Lung (tissue), 12 donors: ENCODE results near the gene TOB1. TPM values are rescaled to one million over a fixed set of nuclear protein-coding genes. Genes with fewer than 3 reads are reported as not detected.

Experiments used
- ATAC-seq: fragments of 200-7000 bp; cut with Tn5 transposase; one replicate; pipeline ENCODE4 v1.9.1; 2020; ENCODE audit warnings: moderate number of reproducible peaks; ENCODE audit not compliant: insufficient read depth, low FRiP score
- DNase-seq, 3 donors: peaks; one replicate each; pipeline ENCODE4 v3.0.0-alpha.2; 2013 to 2017
- H3K27ac ChIP-seq, 2 donors: one replicate each; pipeline ENCODE4 v1.5.1; 2013; ENCODE audit warnings: mild to moderate bottlenecking in 2 of 2, moderate library complexity in 2 of 2, control low read depth in 1 of 2, inconsistent platforms in 1 of 2, low read depth in 1 of 2, low read length in 1 of 2
- H3K27me3 ChIP-seq, 3 donors: one replicate each; pipeline ENCODE4 v1.5.1; 2013; ENCODE audit warnings: low read length in 2 of 3; ENCODE audit not compliant: control insufficient read depth in 3 of 3, insufficient read depth in 3 of 3
- H3K36me3 ChIP-seq, 4 donors: one replicate each; pipeline ENCODE4 v1.5.1; 2013; ENCODE audit warnings: low read length in 4 of 4, mild to moderate bottlenecking in 1 of 4, moderate library complexity in 1 of 4; ENCODE audit not compliant: control insufficient read depth in 4 of 4, insufficient read depth in 4 of 4
- H3K4me1 ChIP-seq, 5 donors: one replicate each; pipeline ENCODE4 v1.5.1; 2013; ENCODE audit warnings: low read length in 5 of 5, mild to moderate bottlenecking in 2 of 5, moderate library complexity in 1 of 5; ENCODE audit not compliant: control insufficient read depth in 5 of 5, insufficient read depth in 5 of 5
- H3K4me3 ChIP-seq: one replicate; pipeline ENCODE4 v1.5.1; 2013; ENCODE audit warnings: mild to moderate bottlenecking, control low read depth, moderate library complexity
- H3K9ac ChIP-seq, 2 donors: one replicate each; pipeline ENCODE4 v1.5.1; 2013; ENCODE audit warnings: low read length in 2 of 2, control low read depth in 1 of 2; ENCODE audit not compliant: insufficient read depth in 1 of 2
- H3K9me3 ChIP-seq, 4 donors: one replicate each; pipeline ENCODE4 v1.5.1; 2013; ENCODE audit warnings: low read length in 3 of 4, mild to moderate bottlenecking in 1 of 4, moderate library complexity in 1 of 4; ENCODE audit not compliant: control insufficient read depth in 4 of 4, insufficient read depth in 3 of 4
- WGBS, 2 donors: extraction: QIAGEN DNeasy Blood & Tissue Kit; methylation state at CpG; one replicate each; pipeline ENCODE4 v1.1.7; 2013; 5-methylcytosine and 5-hydroxymethylcytosine counted together
- polyA plus RNA-seq, 2 donors: library from polyadenylated mRNA; stranded (reverse); fragments of 200-250 nt; gene quantifications; one replicate each; pipeline ENCODE4 v1.2.1, GENCODE V29; 2013
- total RNA-seq, 2 donors: library from RNA; depleted of rRNA in 1 of 2; stranded (reverse); fragments of >200 nt in 1 of 2; gene quantifications; one replicate each; pipeline ENCODE4 v1.2.1, GENCODE V29; 2014 to 2021
- TF ChIP-seq, protein P1 (sequence below): IDR thresholded peaks from 2 replicates; pipeline ENCODE4 v1.5.1; 2012; ENCODE audit warnings: mild to moderate bottlenecking; ENCODE audit errors: control extremely low read depth, extremely low read depth
- donor health status: control.
- donor health status: control.
- donor health status: Bipolar disorder and iron deficiency.
- donor health status: healthy.
- donor health status: DM: yes; HTN: yes; CAD: no.

Gene TOB1
- total and polyA plus RNA-seq, 4 donors: 15.3 to 75.5 (median 29.5) TPM

DNA sequence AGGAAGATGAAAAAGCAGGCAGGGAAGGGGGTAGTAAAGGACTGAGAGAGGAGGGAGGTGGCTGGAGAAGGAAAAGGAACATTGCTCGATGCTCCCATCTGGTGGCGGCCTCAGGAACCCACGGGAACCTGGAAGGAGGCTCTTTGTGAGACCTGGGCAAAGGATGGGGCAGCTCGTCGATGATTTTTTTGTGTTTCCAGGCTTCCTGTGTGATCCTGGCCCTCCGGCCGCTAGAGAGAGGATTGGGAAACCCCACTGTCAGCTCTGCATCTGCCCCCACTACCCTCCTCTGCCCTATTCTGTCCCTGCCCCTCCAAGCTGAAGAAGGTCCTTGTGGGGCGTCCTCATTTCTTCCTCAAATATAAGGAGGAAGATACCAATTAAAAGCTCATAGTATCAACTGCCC is 24.2 kb downstream of the TOB1 start:
- Histone ChIP-seq H3K9ac (no peak overlapping the region), H3K9me3 (no peaks in the 10 kb centered on the region), H3K36me3 (no peaks in the 10 kb centered on the region), H3K27ac (no peak overlapping the region), H3K4me1 (peaks cover 0 to 12% (median 0%) of the 10 kb centered on the region in 5 donors), H3K27me3 (no peaks in the 10 kb centered on the region), H3K4me3 (no peak overlapping the region)
- ATAC-seq (no peak), DNase-seq (peak; percentile 83 to 86 (median 84))
- 16 to 21% methylated on average over 8 of the region's 8 CpGs for WGBS, 2 donors
- TF ChIP-seq, protein P1, sequence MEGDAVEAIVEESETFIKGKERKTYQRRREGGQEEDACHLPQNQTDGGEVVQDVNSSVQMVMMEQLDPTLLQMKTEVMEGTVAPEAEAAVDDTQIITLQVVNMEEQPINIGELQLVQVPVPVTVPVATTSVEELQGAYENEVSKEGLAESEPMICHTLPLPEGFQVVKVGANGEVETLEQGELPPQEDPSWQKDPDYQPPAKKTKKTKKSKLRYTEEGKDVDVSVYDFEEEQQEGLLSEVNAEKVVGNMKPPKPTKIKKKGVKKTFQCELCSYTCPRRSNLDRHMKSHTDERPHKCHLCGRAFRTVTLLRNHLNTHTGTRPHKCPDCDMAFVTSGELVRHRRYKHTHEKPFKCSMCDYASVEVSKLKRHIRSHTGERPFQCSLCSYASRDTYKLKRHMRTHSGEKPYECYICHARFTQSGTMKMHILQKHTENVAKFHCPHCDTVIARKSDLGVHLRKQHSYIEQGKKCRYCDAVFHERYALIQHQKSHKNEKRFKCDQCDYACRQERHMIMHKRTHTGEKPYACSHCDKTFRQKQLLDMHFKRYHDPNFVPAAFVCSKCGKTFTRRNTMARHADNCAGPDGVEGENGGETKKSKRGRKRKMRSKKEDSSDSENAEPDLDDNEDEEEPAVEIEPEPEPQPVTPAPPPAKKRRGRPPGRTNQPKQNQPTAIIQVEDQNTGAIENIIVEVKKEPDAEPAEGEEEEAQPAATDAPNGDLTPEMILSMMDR: peak; percentile 83

DNA sequence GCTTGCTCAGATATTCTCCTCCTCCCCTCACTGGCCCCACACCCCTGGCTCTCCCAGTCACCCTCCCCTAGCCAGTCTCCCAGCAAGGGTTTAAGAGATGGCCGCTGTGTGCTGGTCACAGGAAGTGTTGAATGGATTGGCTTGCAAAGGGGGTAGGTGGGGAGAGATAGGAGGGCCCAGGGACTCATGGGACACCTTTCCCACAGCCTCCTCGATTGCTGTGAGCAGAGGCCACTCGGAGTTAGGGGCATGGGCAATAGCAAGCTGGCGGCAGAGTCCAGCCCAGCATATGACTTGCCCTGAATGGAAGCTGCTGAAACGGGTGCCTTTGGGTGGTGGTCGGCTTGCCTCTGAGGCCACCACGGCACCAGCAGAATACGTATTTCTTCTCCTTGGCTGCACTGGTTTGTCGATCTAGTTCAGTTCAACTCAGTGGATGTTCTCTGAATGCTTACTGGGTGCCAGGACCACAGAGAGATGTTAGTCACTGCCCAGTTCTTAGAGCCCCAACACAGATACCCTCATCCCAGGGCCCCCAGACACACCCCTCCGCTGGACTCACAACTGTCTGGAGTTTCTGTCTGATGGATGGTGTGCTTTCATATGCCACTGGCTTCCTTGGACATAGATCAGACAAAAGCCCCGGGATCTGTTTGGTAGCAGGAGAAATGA is 24.7 kb downstream of the TOB1 start:
- no peak for DNase-seq
- Histone ChIP-seq H3K36me3 (no peaks in the 10 kb centered on the region), H3K27me3 (no peaks in the 10 kb centered on the region), H3K9me3 (no peaks in the 10 kb centered on the region), H3K4me1 (peaks cover 0 to 12% (median 0%) of the 10 kb centered on the region in 5 donors), H3K4me3 (no peak overlapping the region), H3K27ac (no peak overlapping the region), H3K9ac (no peak overlapping the region)
- 76 to 79% methylated on average over 11 of the region's 11 CpGs for WGBS, 2 donors
- ATAC-seq: no peak
- TF ChIP-seq, protein P1: no peak

DNA sequence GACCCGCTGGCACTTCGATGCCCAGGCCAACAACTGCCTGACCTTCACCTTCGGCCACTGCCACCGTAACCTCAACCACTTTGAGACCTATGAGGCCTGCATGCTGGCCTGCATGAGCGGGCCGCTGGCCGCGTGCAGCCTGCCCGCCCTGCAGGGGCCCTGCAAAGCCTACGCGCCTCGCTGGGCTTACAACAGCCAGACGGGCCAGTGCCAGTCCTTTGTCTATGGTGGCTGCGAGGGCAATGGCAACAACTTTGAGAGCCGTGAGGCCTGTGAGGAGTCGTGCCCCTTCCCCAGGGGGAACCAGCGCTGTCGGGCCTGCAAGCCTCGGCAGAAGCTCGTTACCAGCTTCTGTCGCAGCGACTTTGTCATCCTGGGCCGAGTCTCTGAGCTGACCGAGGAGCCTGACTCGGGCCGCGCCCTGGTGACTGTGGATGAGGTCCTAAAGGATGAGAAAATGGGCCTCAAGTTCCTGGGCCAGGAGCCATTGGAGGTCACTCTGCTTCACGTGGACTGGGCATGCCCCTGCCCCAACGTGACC is 25.8 kb downstream of the TOB1 start:
- TF ChIP-seq, protein P1: no peak
- Histone ChIP-seq H3K27me3 (no peaks in the 10 kb centered on the region), H3K4me1 (peaks cover 0 to 13% (median 0%) of the 10 kb centered on the region in 5 donors), H3K9me3 (no peaks in the 10 kb centered on the region), H3K27ac (no peak overlapping the region), H3K9ac (no peak overlapping the region), H3K36me3 (no peaks in the 10 kb centered on the region), H3K4me3 (no peak overlapping the region)
- 91 to 95% methylated on average over 29 of the region's 29 CpGs for WGBS, 2 donors
- ATAC-seq: no peak
- no peak for DNase-seq
